Activated CD8-positive, alpha-beta memory T cell treated with anti-CD3 and anti-CD28 coated beads for 24 hours (primary cell): Measurements from ENCODE around the gene TMEM135.
"Not testable (repeated sequence)": the region's sequence is repeated elsewhere in the genome, so short reads cannot be mapped to it uniquely, and the experiment has no call there.

ENCODE experiments used
- DNase-seq: peaks from one replicate; pipeline ENCODE4 v3.0.0-alpha.2; 2020

TMEM135 gene

DNA sequence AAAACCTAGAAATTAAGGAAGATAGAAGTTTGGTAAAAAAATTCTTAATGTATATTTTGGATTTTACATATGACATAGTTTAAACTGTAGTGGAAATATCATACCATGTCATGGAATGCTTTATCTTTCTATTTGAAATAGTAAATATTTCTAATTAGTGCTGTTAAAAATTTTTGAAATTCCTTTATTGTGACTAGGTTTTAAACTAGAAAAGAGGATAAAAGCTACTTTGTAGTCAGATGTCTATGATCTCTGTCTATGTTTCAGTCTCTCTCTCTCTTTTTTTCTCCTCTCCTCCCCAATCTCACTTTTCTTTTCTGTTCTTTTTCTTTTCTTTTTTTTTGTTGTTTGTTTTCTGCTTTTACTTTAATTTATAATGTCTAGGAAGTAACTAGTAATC, 226.2 kb downstream of the TMEM135 start:
- DNase-seq, result no peak

DNA sequence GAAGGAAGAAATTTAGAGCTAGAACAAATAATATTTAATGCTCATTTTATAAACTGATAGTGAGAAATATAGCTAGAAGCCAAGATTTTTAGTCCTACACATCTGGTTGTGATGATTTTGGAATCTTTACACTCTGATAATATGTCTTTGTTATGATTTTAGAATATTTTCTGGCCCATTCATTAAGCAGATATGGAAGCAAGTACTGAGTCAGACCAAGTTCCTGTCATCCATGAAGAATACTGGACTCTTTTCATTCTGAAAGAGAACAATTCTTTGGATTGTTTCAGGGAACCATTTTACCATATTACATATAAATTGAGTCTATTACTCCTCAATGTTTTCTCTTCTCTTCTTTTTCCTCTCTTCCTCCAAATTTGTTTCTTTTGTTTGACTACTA, 227.4 kb downstream of the TMEM135 start:
- DNase-seq, result no peak

DNA sequence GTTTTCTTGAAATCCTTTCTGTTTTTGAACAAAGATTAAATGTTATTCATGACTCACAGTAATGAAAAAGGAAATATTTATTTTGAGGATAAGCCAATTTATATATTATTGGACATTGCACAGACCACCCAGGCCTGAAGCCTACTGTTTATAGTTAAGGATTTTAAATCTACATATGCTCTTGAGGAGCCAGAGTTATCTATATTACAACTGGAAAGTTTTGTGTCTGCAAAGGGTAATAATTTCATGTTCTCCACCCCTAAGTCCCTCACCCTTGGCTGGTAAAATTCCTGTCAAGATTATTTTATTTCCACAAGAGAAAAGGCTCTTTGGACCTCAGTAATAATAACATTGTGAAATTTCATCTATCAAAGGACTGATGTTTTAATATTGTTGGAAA, 228.2 kb downstream of the TMEM135 start:
- no peak for DNase-seq

DNA sequence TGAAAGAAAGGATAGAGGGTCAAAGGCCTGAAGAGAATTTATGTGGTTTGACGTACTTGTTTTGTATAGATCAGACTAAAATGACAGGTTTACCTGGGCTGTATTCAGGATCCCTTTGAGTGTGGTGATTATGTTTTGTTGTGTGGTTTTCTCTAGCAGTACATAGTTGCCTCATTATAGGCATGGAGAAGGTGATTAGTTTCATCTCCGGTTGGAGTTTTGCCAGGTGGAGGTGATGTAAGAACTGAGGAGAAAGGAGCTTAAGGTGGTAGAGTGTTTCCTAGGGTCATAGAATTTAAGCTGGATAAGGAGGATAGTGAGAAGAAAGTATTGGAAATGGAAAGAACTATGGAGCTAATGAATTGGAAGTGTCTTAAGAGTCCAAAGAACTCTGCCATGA, 229.0 kb downstream of the TMEM135 start:
- DNase-seq, result no peak

DNA sequence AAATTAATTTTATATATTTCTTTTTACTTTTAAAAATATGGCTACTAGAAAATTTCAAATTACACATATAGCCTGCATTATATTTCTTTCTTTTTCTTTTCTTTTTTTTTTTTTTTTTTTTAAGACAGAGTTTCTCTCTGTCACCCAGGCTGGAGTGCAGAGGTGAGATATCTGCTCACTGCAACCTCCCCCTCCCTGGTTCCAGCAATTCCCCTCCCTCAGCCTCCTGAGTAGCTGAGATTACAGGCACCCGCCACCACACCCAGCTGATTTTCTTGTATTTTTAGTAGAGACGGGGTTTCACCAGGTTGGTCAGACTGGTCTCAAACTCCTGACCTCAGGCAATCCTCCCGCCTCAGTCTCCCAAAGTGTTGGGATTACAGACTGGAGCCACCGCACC, 234.2 kb downstream of the TMEM135 start:
- not testable (repeated sequence) for DNase-seq

DNA sequence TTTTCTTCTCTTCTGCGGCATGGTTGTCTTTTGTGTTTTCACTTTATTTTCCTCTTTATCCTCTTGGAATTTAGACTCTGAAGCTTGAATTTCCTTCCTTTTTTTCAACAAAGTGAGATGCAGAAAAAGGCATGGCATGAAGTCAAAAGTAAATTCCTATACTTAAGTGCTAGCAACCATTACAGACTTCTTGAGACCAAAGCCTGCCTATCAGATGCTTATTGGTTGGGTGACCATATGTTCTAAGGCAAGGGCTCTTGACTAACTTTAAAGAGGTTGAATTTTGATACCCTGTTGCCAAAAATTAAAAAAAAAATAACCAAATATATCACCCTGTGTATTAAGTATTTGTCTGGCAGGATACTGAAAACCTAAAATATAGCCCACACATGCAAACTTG, 237.4 kb downstream of the TMEM135 start:
- no peak for DNase-seq

DNA sequence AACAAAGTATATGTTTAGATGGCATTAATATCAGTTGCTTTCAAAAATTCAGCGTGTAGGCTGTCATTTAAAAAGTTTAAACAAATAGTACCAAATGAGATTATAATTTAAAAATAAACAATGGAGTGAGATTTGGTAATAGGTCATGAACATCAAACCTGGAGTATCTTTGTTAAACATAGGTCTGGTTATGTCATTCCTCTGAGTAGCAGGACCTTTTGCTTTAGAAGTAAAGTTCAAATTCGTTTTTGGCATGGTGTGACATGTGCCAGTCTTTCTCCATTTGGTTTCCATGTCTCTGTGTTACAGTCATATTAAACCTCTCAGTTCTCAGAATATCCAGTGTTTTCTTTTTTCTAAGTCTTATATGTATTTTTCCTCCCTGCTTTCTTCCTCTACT, 242.4 kb downstream of the TMEM135 start:
- DNase-seq, result no peak

DNA sequence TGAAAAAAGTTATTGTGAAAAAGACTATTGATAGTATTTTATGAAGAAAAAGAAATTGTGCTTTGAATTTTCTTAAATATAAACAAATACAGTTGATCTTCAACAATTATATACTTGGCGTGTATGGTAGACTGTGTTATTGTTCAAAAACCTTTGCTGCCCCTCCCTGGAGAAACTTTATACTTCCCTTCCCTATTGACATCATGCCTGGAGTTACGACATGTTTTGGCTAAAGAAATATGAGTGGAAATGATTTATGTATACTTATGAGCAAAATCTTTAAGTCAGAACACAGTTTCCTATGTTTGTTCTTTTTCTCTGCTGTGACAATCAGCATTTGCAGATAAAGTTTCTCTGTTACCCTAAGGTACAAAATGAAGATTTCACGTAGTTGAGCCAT, 243.8 kb downstream of the TMEM135 start:
- DNase-seq, result no peak

DNA sequence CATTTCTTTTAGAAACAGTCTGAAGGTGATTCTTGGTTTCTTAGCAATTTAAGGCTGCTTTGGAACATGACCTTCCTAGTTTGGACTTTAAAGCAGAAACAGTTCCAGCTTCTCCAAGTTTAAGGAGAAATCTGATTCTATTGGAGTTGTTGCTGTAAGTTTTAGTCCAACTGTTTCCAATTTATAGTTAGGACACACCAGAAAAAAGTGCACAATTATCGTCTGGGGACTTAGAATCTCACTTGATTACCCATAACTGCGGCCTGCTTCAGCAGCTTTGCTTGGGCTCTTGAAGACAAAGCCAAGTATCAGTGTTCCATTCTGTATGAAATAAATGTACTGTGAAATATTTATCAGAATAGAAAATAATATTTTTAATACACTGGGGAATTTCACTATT, 246.6 kb downstream of the TMEM135 start:
- DNase-seq, result no peak

DNA sequence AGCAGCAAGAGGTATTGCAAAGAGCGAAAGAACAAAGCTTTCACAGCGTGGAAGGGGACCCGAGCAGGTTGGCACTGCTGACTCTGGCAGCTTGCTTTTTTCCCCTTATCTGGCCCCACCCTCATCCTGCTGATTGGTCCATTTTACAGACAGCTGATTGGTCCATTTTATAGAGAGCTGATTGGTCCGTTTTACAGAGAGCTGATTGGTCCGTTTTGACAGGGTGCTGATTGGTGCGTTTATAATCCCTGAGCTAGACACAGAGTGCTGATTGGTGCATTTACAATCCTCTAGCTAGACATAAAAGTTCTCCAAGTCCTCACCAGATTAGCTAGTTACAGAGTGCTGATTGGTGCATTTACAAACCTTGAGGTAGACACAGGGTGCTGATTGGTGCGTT, 247.9 kb downstream of the TMEM135 start:
- DNase-seq, result not testable (repeated sequence)

DNA sequence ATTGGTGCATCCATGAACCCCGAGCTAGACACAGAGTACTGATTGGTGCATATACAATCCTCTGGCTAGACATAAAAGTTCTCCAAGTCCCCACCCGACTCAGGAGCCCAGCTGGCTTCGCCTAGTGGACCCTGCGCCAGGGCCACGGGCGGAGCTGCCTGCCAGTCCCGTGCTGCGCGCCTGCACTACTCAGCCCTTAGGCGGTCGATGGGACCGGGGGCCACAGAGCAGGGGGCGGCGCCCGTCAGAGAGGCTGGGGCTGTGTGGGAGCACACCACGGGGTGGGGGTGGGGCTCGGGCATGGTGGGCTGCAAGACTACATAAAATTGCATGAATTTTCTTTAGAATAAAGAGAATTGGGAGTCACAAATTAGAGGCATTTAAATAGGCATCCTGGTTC, 248.6 kb downstream of the TMEM135 start:
- no peak for DNase-seq

DNA sequence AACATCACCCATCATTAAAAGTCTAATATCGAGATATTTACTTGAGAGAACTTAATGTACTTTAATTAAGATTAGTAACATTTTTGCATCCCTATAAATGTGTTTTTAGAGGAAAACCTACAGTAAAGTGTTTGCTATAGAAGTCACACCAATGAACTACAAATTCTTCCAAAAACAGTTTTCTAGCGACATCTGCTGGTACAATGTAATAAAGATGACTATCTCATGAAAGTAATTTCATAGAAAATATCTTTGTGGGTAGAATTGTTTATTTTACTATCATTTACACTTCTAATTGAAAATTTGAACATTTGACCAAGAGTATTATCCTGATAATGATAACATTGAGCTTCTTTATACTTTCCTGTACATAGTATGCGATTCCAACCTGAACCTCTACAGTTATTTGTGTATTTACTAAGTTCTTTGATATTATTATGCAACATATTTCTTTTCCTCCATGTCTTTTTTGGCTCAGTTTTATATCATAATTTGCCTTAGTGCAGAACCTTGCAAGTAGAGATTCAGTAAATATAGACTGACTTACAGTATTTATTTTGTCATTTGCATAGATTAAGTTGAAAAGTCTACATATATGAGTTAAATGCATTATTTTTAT, 252.7 kb downstream of the TMEM135 start:
- DNase-seq, result no peak

DNA sequence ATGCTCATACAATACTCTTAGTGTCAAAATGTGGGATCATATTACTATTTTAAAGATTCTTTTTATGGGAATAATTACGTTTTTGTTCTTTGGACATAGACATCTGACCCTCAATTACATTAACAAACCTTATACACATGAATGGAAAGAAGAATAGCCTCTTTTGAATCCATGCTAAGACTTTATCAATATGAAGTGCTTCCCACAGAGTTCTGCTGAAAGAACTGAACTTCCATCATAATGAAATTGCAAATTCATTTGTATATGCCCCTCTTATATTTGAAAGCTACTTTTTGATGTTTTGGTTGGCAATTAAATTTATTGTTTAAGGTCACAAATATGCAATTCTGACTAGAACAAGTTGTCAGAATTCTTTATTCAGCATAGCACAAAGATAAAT, 254.9 kb downstream of the TMEM135 start:
- no peak for DNase-seq

DNA sequence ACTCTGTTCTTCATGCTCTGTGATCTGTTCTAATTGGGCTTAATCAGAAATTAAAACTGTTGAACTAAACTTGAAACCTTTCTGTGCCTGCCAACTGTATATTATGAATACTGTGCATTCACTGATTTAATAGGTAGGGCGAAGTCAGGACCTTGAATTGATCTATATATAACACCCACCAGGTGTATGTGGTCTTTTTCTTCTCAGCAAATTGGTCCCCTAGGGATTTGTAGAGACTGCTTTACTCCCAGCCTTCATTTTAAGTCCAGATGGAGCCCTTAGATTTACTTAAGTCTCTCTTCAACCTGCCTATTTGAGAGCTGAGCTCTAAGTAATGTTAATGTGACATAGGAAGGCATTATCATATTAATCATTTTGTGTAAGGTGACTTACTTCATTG, 257.5 kb downstream of the TMEM135 start:
- DNase-seq, result no peak

DNA sequence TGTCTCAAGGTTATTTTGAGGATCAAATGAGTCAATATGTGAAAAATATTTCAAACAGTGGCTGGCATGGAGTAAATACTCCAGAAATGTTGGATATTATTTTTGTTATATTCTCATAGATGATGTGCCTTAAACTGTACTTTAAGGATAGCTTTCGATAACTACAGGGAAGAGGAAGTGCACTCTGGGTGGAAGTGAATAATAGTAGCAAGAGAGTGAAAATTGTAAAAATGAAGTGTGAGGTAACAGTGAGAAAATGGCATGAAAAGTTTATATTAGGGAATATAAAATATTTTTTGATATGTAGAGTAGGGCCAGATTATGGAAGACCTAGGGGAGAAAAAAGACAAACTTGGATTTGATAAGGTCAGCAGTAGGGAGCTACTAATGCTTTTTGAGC, 258.9 kb downstream of the TMEM135 start:
- DNase-seq, result no peak

DNA sequence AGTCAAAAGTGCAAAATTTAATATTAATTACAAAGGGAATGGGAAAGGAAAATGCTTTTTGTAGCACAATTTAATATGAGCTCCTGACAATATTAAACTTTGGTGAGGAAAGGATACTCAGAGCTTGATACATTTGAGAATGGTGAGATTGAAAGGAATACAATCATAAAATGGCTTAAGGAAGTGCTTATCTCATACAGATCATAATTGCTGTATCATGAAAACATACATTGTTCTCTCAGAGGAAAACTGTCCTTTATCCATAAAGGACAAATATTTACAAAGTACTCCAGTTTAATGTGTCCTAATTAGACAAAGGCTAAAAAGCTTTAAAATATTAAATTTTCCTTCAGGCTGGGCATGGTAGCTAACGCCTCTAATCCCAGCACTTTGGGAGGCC, 260.4 kb downstream of the TMEM135 start:
- DNase-seq, result no peak

DNA sequence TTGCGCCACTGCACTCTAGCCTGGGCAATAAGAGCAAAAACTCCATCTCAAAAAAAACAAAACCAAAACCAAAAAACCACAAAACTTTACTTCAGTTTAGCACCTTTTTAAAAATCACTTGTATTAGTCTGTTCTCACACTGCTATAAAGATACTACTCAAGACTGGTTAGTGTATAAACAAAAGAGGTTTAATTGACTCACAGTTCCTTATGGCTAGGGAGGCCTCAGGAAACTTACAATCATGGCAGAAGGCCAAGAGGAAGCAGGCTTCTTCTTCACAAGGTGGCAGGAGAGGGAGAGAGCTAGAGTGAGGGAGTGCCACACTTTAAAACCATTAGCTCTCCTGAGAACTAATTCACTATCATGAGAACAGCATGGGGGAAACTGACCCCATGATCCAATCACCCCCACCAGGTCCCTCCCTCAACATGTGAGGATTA, 261.3 kb downstream of the TMEM135 start:
- no peak for DNase-seq

DNA sequence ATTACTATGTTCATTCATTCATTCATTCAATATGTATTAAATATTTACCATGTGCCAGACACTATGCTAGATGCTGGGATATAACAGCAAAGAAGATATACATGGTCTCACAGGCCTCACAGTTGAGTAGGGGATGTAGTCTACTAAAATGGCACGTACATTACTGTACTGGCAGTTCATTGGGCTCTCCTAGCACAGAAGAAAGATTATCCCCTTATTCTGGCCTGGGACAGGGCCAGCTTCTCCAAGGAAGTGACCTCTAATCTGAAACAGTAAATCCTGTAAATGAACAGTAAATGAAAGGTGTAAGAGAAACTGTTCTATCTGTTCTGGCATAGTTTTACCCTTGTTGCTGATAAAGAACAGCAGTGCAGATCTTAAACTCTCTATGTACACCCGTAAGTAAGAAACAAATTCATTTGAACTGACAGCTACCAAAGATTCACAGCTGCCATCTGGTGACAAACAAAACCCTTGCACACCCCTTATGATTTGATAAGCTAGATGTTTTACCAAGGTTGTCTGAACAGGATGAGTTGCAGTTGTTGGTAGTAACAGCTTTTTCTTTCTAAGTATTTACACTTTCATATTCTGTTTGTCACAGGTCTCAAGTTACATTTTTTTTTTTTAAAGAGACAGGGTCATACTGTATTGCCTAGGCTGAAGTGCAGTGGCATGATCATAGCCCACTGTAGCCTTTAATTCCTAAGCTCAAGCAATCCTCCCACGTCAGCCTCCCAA, 263.1 kb downstream of the TMEM135 start:
- DNase-seq, result no peak

DNA sequence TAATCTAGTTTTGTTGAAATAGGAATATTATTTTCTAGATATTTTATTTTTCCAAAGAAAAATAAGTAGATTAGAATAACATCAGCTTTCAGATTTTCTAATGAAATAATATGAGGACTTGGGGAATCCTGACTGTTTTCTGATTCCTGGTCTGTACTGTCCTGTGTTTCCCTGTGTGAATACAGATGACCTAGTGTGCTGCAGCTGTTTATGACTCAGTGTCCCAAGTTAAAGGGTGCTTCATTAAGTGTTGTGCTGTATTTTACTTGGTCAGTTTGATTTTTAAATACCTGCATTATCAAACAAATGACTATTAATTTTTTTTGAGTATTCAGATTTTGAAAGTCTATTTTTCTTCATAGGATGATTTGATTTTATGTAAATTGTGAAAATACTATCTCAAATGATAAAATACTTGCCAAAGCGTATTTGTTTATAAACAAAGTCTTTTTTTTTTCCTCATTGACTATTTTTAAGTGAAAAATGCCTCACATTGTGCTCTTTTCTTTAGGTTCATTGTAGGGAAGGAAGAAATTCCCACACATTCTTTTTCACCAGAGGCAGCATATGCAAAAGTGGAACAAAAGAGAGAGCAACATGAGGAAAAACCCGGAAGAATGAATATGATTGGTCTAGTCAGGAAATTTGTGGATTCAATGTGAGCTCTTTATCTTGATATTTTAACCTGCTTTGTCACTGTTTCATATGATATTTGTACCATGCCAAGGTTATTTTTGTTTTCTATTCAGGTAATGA, 264.2 kb downstream of the TMEM135 start:
- DNase-seq, result no peak

DNA sequence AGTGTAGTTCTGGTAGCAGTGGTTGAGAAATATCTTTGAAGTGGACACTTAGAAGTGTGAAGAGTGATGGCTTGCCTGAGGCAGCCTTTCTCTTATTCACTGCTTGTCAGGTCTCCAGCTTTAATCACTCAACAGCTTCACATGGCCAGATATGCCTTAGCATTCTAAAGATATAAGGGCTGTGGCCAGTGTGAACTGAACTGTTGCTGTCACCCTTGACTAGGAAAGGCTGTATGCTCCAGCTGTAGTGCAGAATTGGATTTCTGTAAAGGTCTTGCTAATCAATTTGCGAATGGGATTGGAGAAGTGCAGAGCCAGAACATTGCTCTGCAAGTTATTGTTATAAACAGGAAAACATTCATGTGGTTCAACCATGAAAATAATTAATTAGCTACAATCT, 266.7 kb downstream of the TMEM135 start:
- no peak for DNase-seq

DNA sequence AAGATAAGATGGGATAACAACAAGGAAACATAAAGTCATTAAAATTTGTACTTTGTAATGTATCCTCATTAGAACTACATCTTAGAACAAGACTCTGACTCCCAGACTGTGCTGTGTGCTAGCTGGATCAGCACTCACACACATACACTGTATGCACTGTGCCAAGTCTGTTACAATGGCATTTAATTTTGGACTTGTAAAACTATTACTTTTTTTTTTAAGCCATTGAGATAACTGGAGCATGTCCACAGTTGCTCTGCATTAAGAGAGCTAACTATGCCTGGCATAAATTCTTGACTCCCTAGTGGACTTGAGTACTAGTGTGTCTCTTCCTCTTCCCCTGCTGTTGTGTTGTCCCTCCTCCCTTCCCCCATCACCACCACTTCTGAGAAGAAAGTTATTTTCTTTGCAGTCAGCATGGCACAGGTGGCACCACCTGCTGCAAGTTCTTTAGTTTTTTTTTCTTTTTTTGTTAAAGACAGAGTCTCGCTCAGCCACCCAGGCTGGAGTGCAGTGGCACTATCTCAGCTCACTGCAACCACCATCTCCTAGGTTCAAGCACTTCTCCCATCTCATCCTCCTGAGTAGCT, 268.6 kb downstream of the TMEM135 start:
- DNase-seq, result no peak

DNA sequence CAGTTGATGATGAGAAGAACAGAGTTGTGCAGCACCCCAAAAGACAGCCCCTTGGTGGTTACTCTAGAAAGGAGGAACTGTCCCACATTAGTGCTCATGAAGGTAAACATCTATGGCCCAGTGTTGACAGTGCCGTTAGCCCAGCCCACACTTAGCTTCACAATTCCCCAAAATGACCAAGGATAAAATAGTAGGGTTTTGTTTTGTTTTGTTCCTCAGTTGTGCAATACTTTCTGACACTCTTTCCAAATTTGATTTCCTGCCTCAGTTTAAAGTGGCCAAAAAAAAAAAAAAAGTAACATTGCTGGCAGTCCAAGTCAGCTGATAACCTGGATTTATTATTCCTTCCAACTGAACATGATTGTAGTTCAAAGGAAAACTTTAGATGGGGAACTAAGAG, 269.4 kb downstream of the TMEM135 start:
- no peak for DNase-seq

DNA sequence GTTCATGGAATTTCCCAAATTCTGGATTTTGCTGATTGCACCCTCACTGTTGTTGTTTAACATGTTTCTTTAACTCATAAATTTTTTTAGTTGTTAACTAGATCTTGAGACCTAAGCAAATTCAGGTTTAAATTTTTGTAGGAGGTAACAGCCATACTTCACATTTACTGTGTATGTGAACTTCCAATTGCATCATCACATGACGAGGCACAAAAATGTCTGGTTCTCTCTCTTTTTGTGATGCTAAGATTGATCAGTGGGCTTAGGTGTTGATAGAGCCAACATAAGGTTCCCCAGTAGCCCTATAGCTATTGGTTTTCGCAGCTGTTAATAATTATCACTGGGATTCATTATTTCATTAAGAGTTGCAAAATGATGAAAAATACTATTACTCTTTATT, 277.5 kb downstream of the TMEM135 start:
- DNase-seq, result no peak

DNA sequence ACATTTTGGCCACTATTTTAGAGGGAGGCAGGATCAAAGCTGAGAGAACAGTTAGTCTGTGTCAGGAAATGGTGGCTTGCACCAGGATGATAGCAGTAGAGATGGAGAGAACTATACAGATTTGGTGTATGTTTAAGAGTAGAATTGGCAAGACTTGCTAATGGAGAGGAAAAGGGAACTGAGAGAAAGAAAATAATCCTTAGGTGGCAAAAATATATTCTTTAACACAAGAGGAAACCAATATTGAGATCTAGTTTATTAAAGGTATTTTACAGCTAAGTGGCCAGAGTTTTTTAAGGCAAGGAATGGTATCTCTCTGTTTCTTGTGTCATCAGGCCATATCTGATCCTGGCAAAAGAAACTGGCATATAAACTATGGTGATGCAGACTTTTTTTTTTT, 278.8 kb downstream of the TMEM135 start:
- no peak for DNase-seq
